Liver (tissue), 9 donors: ENCODE results near the gene MPRIP. TPM values are rescaled to one million over a fixed set of nuclear protein-coding genes. Genes with fewer than 3 reads are reported as not detected.
"Not testable (repeated sequence)": the region's sequence is repeated elsewhere in the genome, so short reads cannot be mapped to it uniquely, and the experiment has no call there.

ENCODE experiments used
- DNase-seq: peaks from one replicate; pipeline ENCODE4 v3.0.0-alpha.2; 2017; ENCODE audit warnings: low spot score
- H3K27ac ChIP-seq, 2 donors: one replicate each; pipeline ENCODE4 v1.7.0; 2013; ENCODE audit warnings: inconsistent platforms in 2 of 2, low read length in 2 of 2, control low read depth in 1 of 2, low read depth in 1 of 2, mild to moderate bottlenecking in 1 of 2
- H3K27me3 ChIP-seq, 4 donors: one replicate each; pipeline versions ENCODE4 v1.6.1 to v1.7.0; 2013; ENCODE audit warnings: low read length in 3 of 4, inconsistent platforms in 1 of 4, mild to moderate bottlenecking in 1 of 4, moderate library complexity in 1 of 4; ENCODE audit not compliant: control insufficient read depth in 4 of 4, insufficient read depth in 4 of 4
- H3K36me3 ChIP-seq, 4 donors: one replicate each; pipeline versions ENCODE4 v1.6.1 to v1.7.0; 2013; ENCODE audit warnings: low read length in 3 of 4, mild to moderate bottlenecking in 3 of 4, low read depth in 1 of 4, moderate library complexity in 1 of 4; ENCODE audit not compliant: control insufficient read depth in 4 of 4, insufficient read depth in 3 of 4
- H3K4me1 ChIP-seq, 4 donors: one replicate each; pipeline versions ENCODE4 v1.6.1 to v1.7.0; 2013; ENCODE audit warnings: low read length in 3 of 4, mild to moderate bottlenecking in 3 of 4, moderate library complexity in 1 of 4; ENCODE audit not compliant: control insufficient read depth in 4 of 4, insufficient read depth in 4 of 4
- H3K4me3 ChIP-seq, 3 donors: one replicate each; pipeline versions ENCODE4 v1.6.1 to v1.7.0; 2013; ENCODE audit warnings: low read length in 3 of 3, control low read depth in 1 of 3, low read depth in 1 of 3, mild to moderate bottlenecking in 1 of 3
- H3K9ac ChIP-seq, 2 donors: one replicate each; pipeline ENCODE4 v1.7.0; 2013; ENCODE audit warnings: low read length in 2 of 2, mild to moderate bottlenecking in 2 of 2, moderate library complexity in 2 of 2, control low read depth in 1 of 2, low read depth in 1 of 2
- H3K9me3 ChIP-seq, 4 donors: one replicate each; pipeline versions ENCODE4 v1.6.1 to v1.7.0; 2013; ENCODE audit warnings: low read length in 3 of 4; ENCODE audit not compliant: control insufficient read depth in 4 of 4
- EGR1 ChIP-seq, 2 donors: IDR thresholded peaks; 2 replicates each; pipeline ENCODE4 v1.6.1; 2016 to 2018; ENCODE audit warnings: antibody characterized with exemption in 2 of 2, low read depth in 2 of 2
- FOXA1 ChIP-seq: IDR thresholded peaks from 2 replicates; pipeline ENCODE4 v1.6.1; 2016; ENCODE audit warnings: antibody characterized with exemption
- HNF4A ChIP-seq, 2 donors: conservative IDR thresholded peaks; 2 replicates each; pipeline ENCODE4 v1.6.1; 2016; ENCODE audit warnings: antibody characterized with exemption in 2 of 2, mild to moderate bottlenecking in 2 of 2
- JUND ChIP-seq, 2 donors: IDR thresholded peaks; 2 replicates each; pipeline ENCODE4 v1.6.1; 2016; ENCODE audit warnings: antibody characterized with exemption in 2 of 2
- MAX ChIP-seq: IDR thresholded peaks from 2 replicates; pipeline ENCODE4 v1.6.1; 2016; ENCODE audit warnings: antibody characterized with exemption
- NR2F2 ChIP-seq: IDR thresholded peaks from 2 replicates; pipeline ENCODE4 v1.6.1; 2016; ENCODE audit warnings: antibody characterized with exemption
- RAD21 ChIP-seq, 2 donors: IDR thresholded peaks; 2 replicates each; pipeline ENCODE4 v1.6.1; 2016; ENCODE audit warnings: antibody characterized with exemption in 2 of 2, mild to moderate bottlenecking in 2 of 2
- RXRA ChIP-seq, 2 donors: IDR thresholded peaks; 2 replicates each; pipeline ENCODE4 v1.6.1; 2017 to 2018; ENCODE audit warnings: antibody characterized with exemption in 2 of 2, mild to moderate bottlenecking in 1 of 2
- SP1 ChIP-seq: IDR thresholded peaks from 2 replicates; pipeline ENCODE4 v1.6.1; 2018; ENCODE audit warnings: antibody characterized with exemption, mild to moderate bottlenecking
- TAF1 ChIP-seq: conservative IDR thresholded peaks from 2 replicates; pipeline ENCODE4 v1.6.1; 2016; ENCODE audit warnings: antibody characterized with exemption, mild to moderate bottlenecking
- YY1 ChIP-seq: IDR thresholded peaks from 2 replicates; pipeline ENCODE4 v1.6.1; 2016; ENCODE audit warnings: antibody characterized with exemption, mild to moderate bottlenecking
- ZBTB33 ChIP-seq: IDR thresholded peaks from 2 replicates; pipeline ENCODE4 v1.6.1; 2016; ENCODE audit warnings: antibody characterized with exemption
- WGBS: extraction: QIAGEN DNeasy Blood & Tissue Kit; methylation state at CpG from one replicate; pipeline ENCODE4 v1.1.7; 2013; 5-methylcytosine and 5-hydroxymethylcytosine counted together
- polyA plus RNA-seq, 2 donors: library from polyadenylated mRNA; stranded (reverse) in 1 of 2; unstranded in 1 of 2; fragments of 200-250 nt in 1 of 2; fragments of >200 nt in 1 of 2; fragmentation: Nextera tagmentation in 1 of 2; extraction: Ambion mirVana in 1 of 2; gene quantifications; one replicate each; pipeline versions ENCODE4 v1.2.1 to v1.2.3, GENCODE V29; 2013 to 2015
- total RNA-seq, 2 donors: library from RNA; depleted of rRNA; stranded (reverse); fragments of >200 nt; gene quantifications; one replicate each; pipeline ENCODE4 v1.2.3, GENCODE V29; 2014
- TF ChIP-seq, protein P1 (sequence below): fragments of 150-350 bp; IDR thresholded peaks from 2 replicates; pipeline ENCODE4 v1.5.1; 2017; ENCODE audit warnings: improper control_type of control experiment, low read depth, low read length; ENCODE audit not compliant: missing input control
- TF ChIP-seq, protein P2 (sequence below): IDR thresholded peaks from 2 replicates; pipeline ENCODE4 v1.6.1; 2016; ENCODE audit warnings: antibody characterized with exemption
- donor health status: healthy.
- donor health status: healthy.
- donor health status: healthy.
- donor health status: healthy.
- donor health status: healthy.

The MPRIP gene
- total and polyA plus RNA-seq, 4 donors = 21.2 to 61.9 (median 34.7) TPM

- TF ChIP-seq HNF4A (conservative IDR thresholded peaks at IDR 0.05) = no peak
- no peak for TF ChIP-seq MAX
- no peak for TF ChIP-seq JUND (IDR thresholded peaks at IDR 0.05)
- no peak for TF ChIP-seq TAF1
- no peak for TF ChIP-seq YY1
- TF ChIP-seq, protein P1, sequence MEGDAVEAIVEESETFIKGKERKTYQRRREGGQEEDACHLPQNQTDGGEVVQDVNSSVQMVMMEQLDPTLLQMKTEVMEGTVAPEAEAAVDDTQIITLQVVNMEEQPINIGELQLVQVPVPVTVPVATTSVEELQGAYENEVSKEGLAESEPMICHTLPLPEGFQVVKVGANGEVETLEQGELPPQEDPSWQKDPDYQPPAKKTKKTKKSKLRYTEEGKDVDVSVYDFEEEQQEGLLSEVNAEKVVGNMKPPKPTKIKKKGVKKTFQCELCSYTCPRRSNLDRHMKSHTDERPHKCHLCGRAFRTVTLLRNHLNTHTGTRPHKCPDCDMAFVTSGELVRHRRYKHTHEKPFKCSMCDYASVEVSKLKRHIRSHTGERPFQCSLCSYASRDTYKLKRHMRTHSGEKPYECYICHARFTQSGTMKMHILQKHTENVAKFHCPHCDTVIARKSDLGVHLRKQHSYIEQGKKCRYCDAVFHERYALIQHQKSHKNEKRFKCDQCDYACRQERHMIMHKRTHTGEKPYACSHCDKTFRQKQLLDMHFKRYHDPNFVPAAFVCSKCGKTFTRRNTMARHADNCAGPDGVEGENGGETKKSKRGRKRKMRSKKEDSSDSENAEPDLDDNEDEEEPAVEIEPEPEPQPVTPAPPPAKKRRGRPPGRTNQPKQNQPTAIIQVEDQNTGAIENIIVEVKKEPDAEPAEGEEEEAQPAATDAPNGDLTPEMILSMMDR = no peak
- TF ChIP-seq RXRA (IDR thresholded peaks at IDR 0.05) = no peak
- no peak for TF ChIP-seq SP1
- no peak for TF ChIP-seq ZBTB33
- TF ChIP-seq RAD21 (IDR thresholded peaks at IDR 0.05) = no peak
- no peak for TF ChIP-seq FOXA1
- no peak for TF ChIP-seq NR2F2
- TF ChIP-seq, protein P2, sequence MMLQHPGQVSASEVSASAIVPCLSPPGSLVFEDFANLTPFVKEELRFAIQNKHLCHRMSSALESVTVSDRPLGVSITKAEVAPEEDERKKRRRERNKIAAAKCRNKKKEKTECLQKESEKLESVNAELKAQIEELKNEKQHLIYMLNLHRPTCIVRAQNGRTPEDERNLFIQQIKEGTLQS = no peak
- no peak for TF ChIP-seq EGR1 (IDR thresholded peaks at IDR 0.05; ENCODE audit: low read depth in 2 of 2)
- 95% methylated on average over 7 of the region's 7 CpGs for WGBS
- no peak for DNase-seq
These were observed 46.3 kb upstream of the MPRIP start for GRCh38 chr17:16995930-16996329.

DNA sequence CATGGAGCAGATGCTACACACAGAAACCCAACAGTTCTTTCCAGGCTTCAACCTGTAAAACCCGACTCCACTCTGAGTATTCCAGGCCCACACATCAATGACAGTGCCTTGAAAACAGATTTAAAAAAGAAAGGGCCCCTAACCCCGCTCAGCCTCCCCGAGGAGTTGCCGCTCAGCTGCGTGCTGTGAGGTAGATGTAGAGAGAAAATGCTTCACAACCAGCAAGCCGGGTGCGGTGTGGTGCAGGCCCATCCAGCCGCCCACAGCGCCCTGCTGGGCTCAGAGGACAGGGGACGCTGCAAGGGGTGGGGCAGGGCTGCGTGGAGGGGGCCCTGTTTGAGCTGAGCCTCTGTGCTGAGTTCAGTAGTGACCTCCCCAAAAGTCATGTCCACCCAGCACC, 45.5 kb upstream of the MPRIP start:
- H3K36me3 ChIP-seq, H3K9me3 ChIP-seq, H3K27ac ChIP-seq, H3K4me3 ChIP-seq, DNase-seq, H3K4me1 ChIP-seq, H3K27me3 ChIP-seq, H3K9ac ChIP-seq: not testable (repeated sequence)
- WGBS = 84% methylated on average over 11 of the region's 11 CpGs

More at GRCh38 chr17:16995930-16996329, 46.3 kb upstream of the MPRIP start:
- H3K4me1 ChIP-seq = peaks cover 0 to 4% (median 1%) of the 10 kb centered on the region in 4 donors
- H3K27ac ChIP-seq = no peak overlapping the region
- H3K9ac ChIP-seq = no peak overlapping the region
- H3K4me3 ChIP-seq = no peak overlapping the region
- H3K27me3 ChIP-seq = no peaks in the 10 kb centered on the region
- no peaks in the 10 kb centered on the region for H3K9me3 ChIP-seq
- H3K36me3 ChIP-seq = no peaks in the 10 kb centered on the region
